ENCODE measurements around the gene TRAPPC6A.

DNA sequence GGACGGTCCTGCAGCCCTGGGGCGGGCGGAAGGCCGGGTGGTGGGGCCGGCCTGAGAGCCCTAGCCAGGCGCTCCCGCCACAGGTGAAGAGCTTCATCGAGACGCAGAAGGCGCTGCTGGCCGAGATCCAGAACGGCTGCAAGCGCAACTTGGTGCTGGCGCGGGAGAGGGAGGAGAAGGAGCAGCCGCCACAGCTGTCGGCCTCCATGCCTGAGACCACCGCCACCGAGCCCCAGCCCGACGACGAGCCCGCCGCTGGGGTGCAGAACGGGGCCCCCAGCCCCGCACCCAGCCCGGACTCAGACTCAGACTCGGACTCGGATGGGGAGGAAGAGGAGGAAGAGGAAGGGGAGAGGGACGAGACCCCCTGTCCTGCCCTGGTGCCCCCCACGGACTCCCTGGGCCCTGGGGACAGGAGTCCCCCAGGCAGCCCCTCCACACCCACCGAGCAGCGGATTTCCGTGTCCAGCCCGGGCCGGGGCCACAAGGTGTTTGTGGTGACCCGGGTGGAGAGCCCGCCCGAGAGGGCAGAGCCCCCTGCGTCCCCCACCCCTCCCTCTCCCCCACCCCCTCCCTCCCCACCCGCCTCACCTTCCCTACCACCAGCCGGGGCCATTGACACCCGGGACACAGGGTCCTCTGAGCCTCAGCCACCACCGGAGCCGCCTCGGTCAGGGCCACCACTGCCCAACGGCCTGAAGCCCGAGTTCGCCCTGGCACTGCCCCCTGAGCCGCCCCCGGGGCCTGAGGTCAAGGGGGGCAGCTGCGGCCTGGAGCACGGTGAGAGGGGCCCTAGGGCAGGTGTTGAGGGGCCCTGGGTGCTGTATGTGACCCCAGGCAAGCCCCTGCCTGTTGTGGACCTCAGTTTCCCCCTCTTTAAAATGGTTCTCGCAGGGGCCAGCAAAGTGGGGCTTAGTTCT lies 32.5 kb downstream of the TRAPPC6A start:
- no peak for TF ChIP-seq POLR2AphosphoS5 (IDR thresholded peaks at IDR 0.05)
- TF ChIP-seq POLR2A (IDR thresholded peaks at IDR 0.05) = no peak
- TF ChIP-seq, protein P1, sequence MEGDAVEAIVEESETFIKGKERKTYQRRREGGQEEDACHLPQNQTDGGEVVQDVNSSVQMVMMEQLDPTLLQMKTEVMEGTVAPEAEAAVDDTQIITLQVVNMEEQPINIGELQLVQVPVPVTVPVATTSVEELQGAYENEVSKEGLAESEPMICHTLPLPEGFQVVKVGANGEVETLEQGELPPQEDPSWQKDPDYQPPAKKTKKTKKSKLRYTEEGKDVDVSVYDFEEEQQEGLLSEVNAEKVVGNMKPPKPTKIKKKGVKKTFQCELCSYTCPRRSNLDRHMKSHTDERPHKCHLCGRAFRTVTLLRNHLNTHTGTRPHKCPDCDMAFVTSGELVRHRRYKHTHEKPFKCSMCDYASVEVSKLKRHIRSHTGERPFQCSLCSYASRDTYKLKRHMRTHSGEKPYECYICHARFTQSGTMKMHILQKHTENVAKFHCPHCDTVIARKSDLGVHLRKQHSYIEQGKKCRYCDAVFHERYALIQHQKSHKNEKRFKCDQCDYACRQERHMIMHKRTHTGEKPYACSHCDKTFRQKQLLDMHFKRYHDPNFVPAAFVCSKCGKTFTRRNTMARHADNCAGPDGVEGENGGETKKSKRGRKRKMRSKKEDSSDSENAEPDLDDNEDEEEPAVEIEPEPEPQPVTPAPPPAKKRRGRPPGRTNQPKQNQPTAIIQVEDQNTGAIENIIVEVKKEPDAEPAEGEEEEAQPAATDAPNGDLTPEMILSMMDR (IDR thresholded peaks at IDR 0.05) = no peak
- TF ChIP-seq EP300 (IDR thresholded peaks at IDR 0.05) = no peak

All from suprapubic skin (tissue), 4 donors.